GM13976 (cell line): ENCODE measurements around the gene PLCB1.
"Not testable (repeated sequence)": the region's sequence is repeated elsewhere in the genome, so short reads cannot be mapped to it uniquely, and the experiment has no call there.

Source experiments
- DNase-seq: peaks from one replicate; pipeline ENCODE4 v3.0.0; 2012; ENCODE audit warnings: low spot score
- CTCF ChIP-seq: IDR thresholded peaks from 2 replicates; pipeline ENCODE4 v1.5.1; 2012; ENCODE audit warnings: borderline replicate concordance, mild to moderate bottlenecking; ENCODE audit not compliant: insufficient read depth; ENCODE audit errors: extremely low read depth, missing control alignments, control extremely low read depth
- in situ Hi-C: fragments of 300-500 bp; cut with MboI; formaldehyde crosslinking; loops from one replicate; pipeline ENCODE4 v1.12.0; 2022; ENCODE audit warnings: low sequenced_read_pairs, mixed read lengths, inconsistent platforms; ENCODE audit not compliant: unreplicated experiment

PLCB1 gene

GRCh38 chr20:8373579-8373978, 241.5 kb downstream of the PLCB1 start:
- TF ChIP-seq CTCF, result no peak
- no peak for DNase-seq
- in situ Hi-C loops, result no loop called here

- in situ Hi-C loops, result no loop called here
- TF ChIP-seq CTCF, result no peak
- DNase-seq, result no peak
Observed at GRCh38 chr20:8375898-8376297, 243.8 kb downstream of the PLCB1 start.

GRCh38 chr20:8376940-8377339, 244.9 kb downstream of the PLCB1 start:
- in situ Hi-C loops, result no loop called here
- TF ChIP-seq CTCF, result no peak
- no peak for DNase-seq

GRCh38 chr20:8379125-8379524, 247.1 kb downstream of the PLCB1 start:
- in situ Hi-C loops, DNase-seq: not testable (repeated sequence)

GRCh38 chr20:8385247-8385646, 253.2 kb downstream of the PLCB1 start:
- no peak for TF ChIP-seq CTCF
- in situ Hi-C loops, result no loop called here
- DNase-seq, result no peak

- in situ Hi-C loops, result no loop called here
- TF ChIP-seq CTCF, result no peak
- no peak for DNase-seq
Observed at GRCh38 chr20:8386991-8387390, 254.9 kb downstream of the PLCB1 start.

- TF ChIP-seq CTCF, result no peak
- in situ Hi-C loops, result no loop called here
- DNase-seq, result no peak
Observed at GRCh38 chr20:8388141-8388540, 256.1 kb downstream of the PLCB1 start.
